MM.1S (cell line): ENCODE data around the gene PIP5K1C.

Experiments used
- DNase-seq: peaks from one replicate; pipeline ENCODE4 v3.0.0-alpha.2; 2015
- H2AFZ ChIP-seq: fragments of 300-600 bp; sonication (generic); 2 replicates; pipeline ENCODE4 v1.6.0; 2016; ENCODE audit warnings: antibody characterized with exemption, low read length
- H3F3A ChIP-seq: fragments of 300-600 bp; sonication (generic); 2 replicates; pipeline ENCODE4 v1.6.1; 2016; ENCODE audit warnings: mild to moderate bottlenecking, antibody characterized with exemption, low read length, moderate library complexity, mixed read lengths; ENCODE audit not compliant: insufficient read depth
- H3K27ac ChIP-seq: fragments of 300-600 bp; sonication (generic); 2 replicates; pipeline ENCODE4 v1.5.1; 2016; ENCODE audit warnings: mild to moderate bottlenecking, low read length
- H3K27me3 ChIP-seq: fragments of 300-600 bp; sonication (generic); replicated peaks from 2 replicates; pipeline ENCODE4 v1.6.0; 2016; ENCODE audit warnings: low read length; ENCODE audit not compliant: insufficient read depth
- H3K36me3 ChIP-seq: fragments of 300-600 bp; sonication (generic); replicated peaks from 2 replicates; pipeline ENCODE4 v1.6.1; 2016; ENCODE audit warnings: mild to moderate bottlenecking, low read length, mixed read lengths; ENCODE audit not compliant: insufficient read depth
- H3K4me1 ChIP-seq: fragments of 300-600 bp; sonication (generic); 2 replicates; pipeline ENCODE4 v1.6.1; 2016; ENCODE audit warnings: low read length, mixed read lengths
- H3K4me2 ChIP-seq: fragments of 300-600 bp; sonication (generic); 2 replicates; pipeline ENCODE4 v1.6.0; 2016; ENCODE audit warnings: low read depth, low read length
- H3K4me3 ChIP-seq: fragments of 300-600 bp; sonication (generic); 2 replicates; pipeline ENCODE4 v1.5.1; 2016; ENCODE audit warnings: low read length, mixed read lengths
- H3K79me2 ChIP-seq: fragments of 300-600 bp; sonication (generic); 2 replicates; pipeline ENCODE4 v1.6.1; 2016; ENCODE audit warnings: mixed run types, low read length, mixed read lengths
- H3K9ac ChIP-seq: fragments of 300-600 bp; sonication (generic); 2 replicates; pipeline ENCODE4 v1.6.1; 2016; ENCODE audit warnings: low read length, mixed read lengths
- H3K9me2 ChIP-seq: fragments of 300-600 bp; sonication (generic); replicated peaks from 2 replicates; pipeline ENCODE4 v1.6.1; 2016; ENCODE audit warnings: mild to moderate bottlenecking, low read length, mixed read lengths; ENCODE audit not compliant: insufficient read depth
- H3K9me3 ChIP-seq: fragments of 300-600 bp; sonication (generic); replicated peaks from 2 replicates; pipeline ENCODE4 v1.6.1; 2016; ENCODE audit warnings: mild to moderate bottlenecking, low read length, mixed read lengths; ENCODE audit not compliant: insufficient read depth
- H4K20me1 ChIP-seq: fragments of 300-600 bp; sonication (generic); 2 replicates; pipeline ENCODE4 v1.6.1; 2016; ENCODE audit warnings: mild to moderate bottlenecking, low read length, moderate library complexity, mixed read lengths; ENCODE audit not compliant: insufficient read depth
- CTCF ChIP-seq: fragments of 300-600 bp; sonication (generic); IDR thresholded peaks from 2 replicates; pipeline ENCODE4 v1.5.1; 2016; ENCODE audit warnings: antibody characterized with exemption, low read length, mixed read lengths
- EZH2 ChIP-seq: fragments of 300-600 bp; sonication (generic); optimal IDR thresholded peaks from 2 replicates; pipeline ENCODE3; 2017; ENCODE audit warnings: low read depth, mild to moderate bottlenecking, antibody characterized with exemption, low read length, mixed read lengths
- EZH2phosphoT487 ChIP-seq: fragments of 300-600 bp; sonication (generic); IDR thresholded peaks from 2 replicates; pipeline ENCODE4 v1.6.1; 2018; ENCODE audit warnings: antibody characterized with exemption, low read length

PIP5K1C gene

GRCh38 chr19:3697094-3697493 is 3.2 kb downstream of the PIP5K1C start:
- Histone ChIP-seq H3K36me3 (no peaks in the 10 kb centered on the region), H3K9ac (no peak overlapping the region), H3K27ac (no peak overlapping the region), H3F3A (no peaks in the 10 kb centered on the region), H3K9me3 (no peaks in the 10 kb centered on the region), H4K20me1 (peaks cover 6% of the 10 kb centered on the region; the same call in 1 of the 2 replicates), H3K4me3 (no peak overlapping the region), H3K4me1 (0 out of 2 replicates have a peak, but pooled peaks cover 4% of the 10 kb centered on the region), H3K79me2 (peaks cover 69% of the 10 kb centered on the region), H2AFZ (no peak overlapping the region), H3K4me2 (no peak overlapping the region), H3K9me2 (no peaks in the 10 kb centered on the region), H3K27me3 (no peaks in the 10 kb centered on the region)
- DNase-seq = no peak
- TF ChIP-seq EZH2 (no peak), EZH2phosphoT487 (no peak), CTCF (no peak)

DNA sequence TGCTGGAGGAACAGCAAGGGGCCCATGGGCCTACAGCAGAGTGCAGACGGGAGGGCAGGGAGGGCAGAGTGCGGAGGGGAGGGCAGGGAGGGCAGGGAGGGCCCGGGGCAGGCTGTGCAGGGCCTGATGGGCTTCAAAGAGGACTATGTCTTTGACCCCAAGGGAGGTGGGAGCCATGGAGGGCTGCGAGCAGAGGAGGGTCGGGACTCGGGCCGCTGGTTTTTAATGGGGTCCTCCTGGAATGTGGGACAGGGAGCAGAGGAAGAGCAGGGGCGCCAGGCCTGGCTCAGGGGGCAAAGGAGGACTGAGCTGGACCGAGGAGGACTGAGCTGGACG is 3.6 kb downstream of the PIP5K1C start:
- no peaks in the 10 kb centered on the region for H3F3A ChIP-seq
- H3K36me3 ChIP-seq = no peaks in the 10 kb centered on the region
- TF ChIP-seq EZH2phosphoT487 = no peak
- TF ChIP-seq CTCF = no peak
- TF ChIP-seq EZH2 = no peak
- peaks cover 74% of the 10 kb centered on the region for H3K79me2 ChIP-seq
- no peaks in the 10 kb centered on the region for H3K9me3 ChIP-seq
- H3K4me1 ChIP-seq = 0 out of 2 replicates have a peak, but pooled peaks cover 4% of the 10 kb centered on the region
- H4K20me1 ChIP-seq = peaks cover 6% of the 10 kb centered on the region; the same call in 1 of the 2 replicates
- H3K27ac ChIP-seq = no peak overlapping the region
- no peak overlapping the region for H3K9ac ChIP-seq
- DNase-seq = no peak
- H3K4me3 ChIP-seq = no peak overlapping the region
- no peak overlapping the region for H3K4me2 ChIP-seq
- H3K27me3 ChIP-seq = no peaks in the 10 kb centered on the region
- H2AFZ ChIP-seq = no peak overlapping the region
- H3K9me2 ChIP-seq = no peaks in the 10 kb centered on the region

GRCh38 chr19:3695986-3696659 is 4.1 kb downstream of the PIP5K1C start:
- H4K20me1 ChIP-seq = peaks cover 6% of the 10 kb centered on the region; the same call in 1 of the 2 replicates
- peaks cover 79% of the 10 kb centered on the region for H3K79me2 ChIP-seq
- no peak overlapping the region for H3K4me2 ChIP-seq
- no peak overlapping the region for H3K9ac ChIP-seq
- no peak overlapping the region for H3K4me3 ChIP-seq
- DNase-seq = no peak
- H3K36me3 ChIP-seq = no peaks in the 10 kb centered on the region
- TF ChIP-seq EZH2phosphoT487 (no peak), EZH2 (no peak), CTCF (no peak)
- no peaks in the 10 kb centered on the region for H3F3A ChIP-seq
- H3K27me3 ChIP-seq = no peaks in the 10 kb centered on the region
- no peak overlapping the region for H3K27ac ChIP-seq
- no peaks in the 10 kb centered on the region for H3K9me2 ChIP-seq
- H2AFZ ChIP-seq = no peak overlapping the region
- 0 out of 2 replicates have a peak, but pooled peaks cover 4% of the 10 kb centered on the region for H3K4me1 ChIP-seq
- no peaks in the 10 kb centered on the region for H3K9me3 ChIP-seq
